BJ (cell line): ENCODE measurements around the gene COQ2. TPM values are rescaled to one million over a fixed set of nuclear protein-coding genes. Genes with fewer than 3 reads are reported as not detected.

Source experiments
- CTCF ChIA-PET: fragments of 350-600 bp; formaldehyde crosslinking; extraction: SDS; loops from one replicate; lab custom pipeline; 2021; ENCODE audit warnings: antibody characterized with exemption, inconsistent platforms; lab: Yijun Ruan, JAX
- POLR2A ChIA-PET: fragments of 300-600 bp; sonication (Branson Sonifier 250); formaldehyde crosslinking; extraction: SDS; loops from one replicate; lab custom pipeline; 2021; ENCODE audit warnings: antibody characterized with exemption; lab: Charles Lee
- DNase-seq: peaks from one replicate; pipeline ENCODE4 v3.0.0-alpha.2; 2011; ENCODE audit warnings: low read depth
- H3K27me3 ChIP-seq: 2 replicates; pipeline ENCODE4 v1.6.0; 2011; ENCODE audit warnings: low read length; ENCODE audit not compliant: control insufficient read depth, insufficient read depth
- H3K36me3 ChIP-seq: 2 replicates; pipeline ENCODE4 v1.5.1; 2011; ENCODE audit warnings: low read length; ENCODE audit not compliant: control insufficient read depth, insufficient read depth
- H3K4me3 ChIP-seq: 2 replicates; pipeline ENCODE4 v1.5.1; 2011; ENCODE audit warnings: low read depth, mild to moderate bottlenecking, control low read depth, low read length
- CTCF ChIP-seq: IDR thresholded peaks from 2 replicates; pipeline ENCODE4 v1.5.1; 2011; ENCODE audit warnings: low read depth, mild to moderate bottlenecking, control low read depth, inconsistent platforms, low read length, moderate library complexity; ENCODE audit not compliant: insufficient read depth
- polyA plus RNA-seq: library from polyadenylated mRNA; depleted of rRNA; stranded (reverse); fragments of >200 nt; gene quantifications from 2 replicates; pipeline ENCODE4 v1.2.3, GENCODE V29; 2011

COQ2 gene
- polyA plus RNA-seq, 1 experiment = 14.5 TPM

DNA sequence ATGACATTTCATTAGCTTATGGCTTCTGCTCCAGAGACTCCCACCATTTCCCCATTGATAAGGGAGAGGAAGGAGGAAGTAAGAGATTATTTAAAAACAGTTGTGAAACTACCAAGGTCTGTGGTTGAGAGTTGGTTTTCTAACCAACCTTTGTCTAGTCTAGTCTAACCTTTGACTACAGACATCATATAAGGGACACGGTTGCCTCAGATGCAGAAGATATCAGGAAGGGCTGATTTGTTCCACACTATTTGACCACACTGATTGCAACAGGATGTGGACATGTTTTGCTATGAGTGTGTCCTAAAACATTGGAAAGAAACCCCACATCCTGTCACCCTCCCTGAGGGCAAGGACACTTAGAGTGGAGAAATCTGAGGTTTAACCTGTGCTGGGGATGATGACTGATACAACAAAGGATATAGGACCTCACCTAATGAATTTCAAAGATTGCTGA lies 53.0 kb downstream of the COQ2 start:
- Histone ChIP-seq H3K27me3 (no peaks in the 10 kb centered on the region), H3K4me3 (no peak overlapping the region), H3K36me3 (no peaks in the 10 kb centered on the region)
- TF ChIP-seq CTCF = no peak
- ChIA-PET POLR2A (no interaction called here), CTCF (no interaction called here)
- no peak for DNase-seq

DNA sequence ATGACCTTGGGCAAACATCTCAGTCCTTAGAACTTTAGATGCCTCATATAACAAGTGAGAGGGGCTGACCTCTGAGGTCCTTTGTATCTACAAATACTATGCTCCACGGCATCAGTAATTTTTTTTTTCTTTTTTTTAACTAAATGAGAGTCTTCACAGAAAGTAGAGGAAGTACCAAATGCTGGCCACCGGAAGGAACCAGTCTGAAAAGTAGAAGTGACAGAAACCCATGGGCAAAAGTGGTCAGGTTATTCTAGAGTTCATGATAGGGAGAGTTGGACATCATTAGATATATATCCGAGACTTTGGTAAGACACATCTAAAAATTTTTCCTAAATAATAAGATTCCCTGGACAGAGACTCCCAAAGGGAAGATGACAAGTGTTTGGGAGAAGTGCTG lies 53.7 kb downstream of the COQ2 start:
- no peak for DNase-seq
- no peaks in the 10 kb centered on the region for H3K27me3 ChIP-seq
- no peak overlapping the region for H3K4me3 ChIP-seq
- ChIA-PET CTCF (no interaction called here), POLR2A (no interaction called here)
- TF ChIP-seq CTCF = no peak
- H3K36me3 ChIP-seq = no peaks in the 10 kb centered on the region

GRCh38 chr4:83229791-83230190 lies 54.8 kb downstream of the COQ2 start:
- no peak for DNase-seq
- Histone ChIP-seq H3K4me3 (no peak overlapping the region), H3K36me3 (no peaks in the 10 kb centered on the region), H3K27me3 (no peaks in the 10 kb centered on the region)
- ChIA-PET POLR2A (no interaction called here), CTCF (interaction anchor here (0.8 kb wide), 1 partner anchor 11 kb away, joined by 3 read pairs; no protein-coding TSS in a partner anchor)
- no peak for TF ChIP-seq CTCF

DNA sequence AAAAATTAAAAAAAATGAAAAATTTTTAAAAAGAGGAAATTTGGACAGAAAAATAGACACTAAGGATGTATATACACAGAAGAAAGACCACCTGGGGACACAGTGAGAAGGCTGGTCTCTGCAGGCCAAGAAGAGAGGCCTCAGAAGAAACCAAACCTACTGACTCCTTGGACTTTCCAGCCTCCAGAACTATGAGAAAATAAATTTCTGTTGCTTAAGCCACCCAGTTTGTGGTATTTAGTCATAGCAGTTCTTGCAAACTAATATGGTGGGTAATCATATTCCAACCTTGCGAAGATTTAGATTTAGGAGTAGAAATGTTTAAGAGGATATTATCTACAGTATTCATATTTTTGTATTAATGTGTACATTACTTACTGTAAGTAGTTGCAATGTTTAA lies 56.4 kb downstream of the COQ2 start:
- H3K27me3 ChIP-seq = no peaks in the 10 kb centered on the region
- POLR2A ChIA-PET = no interaction called here
- H3K4me3 ChIP-seq = no peak overlapping the region
- no peak for TF ChIP-seq CTCF
- no peak for DNase-seq
- H3K36me3 ChIP-seq = no peaks in the 10 kb centered on the region
- CTCF ChIA-PET = no interaction called here

- CTCF ChIA-PET = interaction anchor here (1.8 kb wide), 1 partner anchor 115 kb away, joined by 5 read pairs; no protein-coding TSS in a partner anchor
- no peak for TF ChIP-seq CTCF
- Histone ChIP-seq H3K36me3 (no peaks in the 10 kb centered on the region), H3K27me3 (no peaks in the 10 kb centered on the region), H3K4me3 (no peak overlapping the region)
- no peak for DNase-seq
- POLR2A ChIA-PET = no interaction called here
Observed at GRCh38 chr4:83224502-83225197, 59.9 kb downstream of the COQ2 start.
